ENCODE measurements around the gene DISC1.

DNA sequence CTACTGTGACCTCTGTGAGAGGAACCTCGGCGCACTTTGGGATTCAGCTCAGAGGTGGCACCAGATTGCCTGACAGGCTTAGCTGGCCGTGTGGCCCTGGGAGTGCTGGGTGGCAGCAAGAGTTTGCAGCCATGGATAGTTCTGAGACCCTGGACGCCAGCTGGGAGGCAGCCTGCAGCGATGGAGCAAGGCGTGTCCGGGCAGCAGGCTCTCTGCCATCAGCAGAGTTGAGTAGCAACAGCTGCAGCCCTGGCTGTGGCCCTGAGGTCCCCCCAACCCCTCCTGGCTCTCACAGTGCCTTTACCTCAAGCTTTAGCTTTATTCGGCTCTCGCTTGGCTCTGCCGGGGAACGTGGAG lies 67.5 kb downstream of the DISC1 start:
- no peak for TF ChIP-seq POLR2A (IDR thresholded peaks at IDR 0.05)
- TF ChIP-seq, protein P1, sequence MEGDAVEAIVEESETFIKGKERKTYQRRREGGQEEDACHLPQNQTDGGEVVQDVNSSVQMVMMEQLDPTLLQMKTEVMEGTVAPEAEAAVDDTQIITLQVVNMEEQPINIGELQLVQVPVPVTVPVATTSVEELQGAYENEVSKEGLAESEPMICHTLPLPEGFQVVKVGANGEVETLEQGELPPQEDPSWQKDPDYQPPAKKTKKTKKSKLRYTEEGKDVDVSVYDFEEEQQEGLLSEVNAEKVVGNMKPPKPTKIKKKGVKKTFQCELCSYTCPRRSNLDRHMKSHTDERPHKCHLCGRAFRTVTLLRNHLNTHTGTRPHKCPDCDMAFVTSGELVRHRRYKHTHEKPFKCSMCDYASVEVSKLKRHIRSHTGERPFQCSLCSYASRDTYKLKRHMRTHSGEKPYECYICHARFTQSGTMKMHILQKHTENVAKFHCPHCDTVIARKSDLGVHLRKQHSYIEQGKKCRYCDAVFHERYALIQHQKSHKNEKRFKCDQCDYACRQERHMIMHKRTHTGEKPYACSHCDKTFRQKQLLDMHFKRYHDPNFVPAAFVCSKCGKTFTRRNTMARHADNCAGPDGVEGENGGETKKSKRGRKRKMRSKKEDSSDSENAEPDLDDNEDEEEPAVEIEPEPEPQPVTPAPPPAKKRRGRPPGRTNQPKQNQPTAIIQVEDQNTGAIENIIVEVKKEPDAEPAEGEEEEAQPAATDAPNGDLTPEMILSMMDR (IDR thresholded peaks at IDR 0.05) = no peak

Measured in uterus (tissue), 2 donors.